ENCODE measurements around the gene ALB.

GRCh38 chr4:73423184-73423583 is 19.1 kb downstream of the ALB start:
- TF ChIP-seq EZH2 (IDR thresholded peaks at IDR 0.05; ENCODE audit: borderline replicate concordance, low read length) (no peak), CTCF (IDR thresholded peaks at IDR 0.05; ENCODE audit: low read length) (no peak)
